Measurements from ENCODE around the gene BACH2.

- TF ChIP-seq POLR2A (IDR thresholded peaks at IDR 0.05; ENCODE audit: low read depth, low read length) = no peak
- no peak for TF ChIP-seq CTCF (conservative IDR thresholded peaks at IDR 0.05; ENCODE audit: low read depth, low read length)
- TF ChIP-seq RAD21 (IDR thresholded peaks at IDR 0.05; ENCODE audit: low read length) = no peak
- no peak for TF ChIP-seq CEBPB (IDR thresholded peaks at IDR 0.05; ENCODE audit: low read depth, low read length)
- TF ChIP-seq MAFK (IDR thresholded peaks at IDR 0.05; ENCODE audit: low read depth, low read length) = no peak
- TF ChIP-seq MXI1 (IDR thresholded peaks at IDR 0.05; ENCODE audit: borderline replicate concordance, low read depth, low read length) = no peak
- no peak for TF ChIP-seq RCOR1 (IDR thresholded peaks at IDR 0.05; ENCODE audit: insufficient replicate concordance, low read length)
- no peak for TF ChIP-seq MAZ (IDR thresholded peaks at IDR 0.05; ENCODE audit: borderline replicate concordance, low read depth, low read length)
Observed at GRCh38 chr6:90144396-90144795, 152.2 kb downstream of the BACH2 start.
